ENCODE data around the gene GNAZ. TPM values are rescaled to one million over a fixed set of nuclear protein-coding genes. Genes with fewer than 3 reads are reported as not detected.

Gene GNAZ
- total RNA-seq, 2 experiments from 2014 or later: 1.1 to 1.8 TPM

- DNase-seq: no peak
- H3K27me3 Mint-ChIP-seq (ENCODE audit: low read depth): no peaks in the 10 kb centered on the region
- H3K27ac Mint-ChIP-seq: no peak overlapping the region
- peaks cover 3% of the 10 kb centered on the region for H3K36me3 Mint-ChIP-seq (ENCODE audit: low read depth)
- peaks cover 14% of the 10 kb centered on the region for H3K4me1 Mint-ChIP-seq (ENCODE audit: low read depth)
- CTCF ChIA-PET: interaction anchor here (0.6 to 3.2 kb wide), 4 partner anchors 43 to 540 kb away, joined by 3 to 25 read pairs (median 4); no protein-coding TSS in a partner anchor
- intact Hi-C loops (cut with micrococcal nuclease): no loop called here
- H3K9me3 Mint-ChIP-seq: no peaks in the 10 kb centered on the region
- H3K4me3 Mint-ChIP-seq: no peak overlapping the region
These were observed 50.7 kb downstream of the GNAZ start for GRCh38 chr22:23121000-23121421.

GRCh38 chr22:23121424-23121823 is 51.1 kb downstream of the GNAZ start:
- Mint-ChIP-seq H3K9me3 (no peaks in the 10 kb centered on the region), H3K4me1 (ENCODE audit: low read depth) (peaks cover 14% of the 10 kb centered on the region), H3K36me3 (ENCODE audit: low read depth) (peaks cover 3% of the 10 kb centered on the region), H3K27ac (no peak overlapping the region), H3K27me3 (ENCODE audit: low read depth) (no peaks in the 10 kb centered on the region), H3K4me3 (no peak overlapping the region)
- intact Hi-C loops (cut with micrococcal nuclease): no loop called here
- no peak for DNase-seq
- CTCF ChIA-PET: interaction anchor here (1.5 to 1.7 kb wide), 2 partner anchors 42 to 164 kb away, joined by 3 to 4 read pairs; no protein-coding TSS in a partner anchor

- Mint-ChIP-seq H3K4me3 (no peak overlapping the region), H3K4me1 (ENCODE audit: low read depth) (peaks cover 14% of the 10 kb centered on the region), H3K36me3 (ENCODE audit: low read depth) (peaks cover 3% of the 10 kb centered on the region), H3K27ac (no peak overlapping the region), H3K27me3 (ENCODE audit: low read depth) (no peaks in the 10 kb centered on the region), H3K9me3 (no peaks in the 10 kb centered on the region)
- CTCF ChIA-PET: interaction anchor here (0.7 to 3.0 kb wide), 3 partner anchors 54 to 165 kb away, joined by 4 to 15 read pairs (median 4); no protein-coding TSS in a partner anchor
- no peak for DNase-seq
- intact Hi-C loops (cut with micrococcal nuclease): no loop called here
These were observed 52.1 kb downstream of the GNAZ start for GRCh38 chr22:23122216-23122957.

- Mint-ChIP-seq H3K9me3 (no peaks in the 10 kb centered on the region), H3K4me1 (ENCODE audit: low read depth) (peaks cover 14% of the 10 kb centered on the region), H3K27me3 (ENCODE audit: low read depth) (no peaks in the 10 kb centered on the region), H3K27ac (no peak overlapping the region), H3K4me3 (no peak overlapping the region), H3K36me3 (ENCODE audit: low read depth) (peaks cover 3% of the 10 kb centered on the region)
- intact Hi-C loops (cut with micrococcal nuclease): no loop called here
- DNase-seq: no peak
- CTCF ChIA-PET: interaction anchor here (1.5 to 3.0 kb wide), 3 partner anchors 10 to 163 kb away, joined by 5 to 15 read pairs (median 5); no protein-coding TSS in a partner anchor
These were observed 52.9 kb downstream of the GNAZ start for GRCh38 chr22:23122992-23123803.

- intact Hi-C loops (cut with micrococcal nuclease): no loop called here
- CTCF ChIA-PET: interaction anchor here (1.0 to 3.0 kb wide), 4 partner anchors 9 to 313 kb away, joined by 3 to 15 read pairs (median 5); no protein-coding TSS in a partner anchor
- Mint-ChIP-seq H3K4me1 (ENCODE audit: low read depth) (peaks cover 14% of the 10 kb centered on the region), H3K9me3 (no peaks in the 10 kb centered on the region), H3K27me3 (ENCODE audit: low read depth) (no peaks in the 10 kb centered on the region), H3K36me3 (ENCODE audit: low read depth) (peaks cover 3% of the 10 kb centered on the region), H3K4me3 (no peak overlapping the region), H3K27ac (no peak overlapping the region)
- no peak for DNase-seq
These were observed 53.5 kb downstream of the GNAZ start for GRCh38 chr22:23123804-23124254.

GRCh38 chr22:23124611-23125511 is 54.5 kb downstream of the GNAZ start:
- H3K27ac Mint-ChIP-seq: no peak overlapping the region
- no peak overlapping the region for H3K4me3 Mint-ChIP-seq
- no peaks in the 10 kb centered on the region for H3K27me3 Mint-ChIP-seq (ENCODE audit: low read depth)
- DNase-seq: no peak
- intact Hi-C loops (cut with micrococcal nuclease): no loop called here
- H3K36me3 Mint-ChIP-seq (ENCODE audit: low read depth): no peaks in the 10 kb centered on the region
- CTCF ChIA-PET: interaction anchor here (1.0 to 3.0 kb wide), 4 partner anchors 8 to 314 kb away, joined by 3 to 15 read pairs (median 5); no protein-coding TSS in a partner anchor
- H3K4me1 Mint-ChIP-seq (ENCODE audit: low read depth): peaks cover 6% of the 10 kb centered on the region
- H3K9me3 Mint-ChIP-seq: no peaks in the 10 kb centered on the region

- no peak for DNase-seq
- no peaks in the 10 kb centered on the region for H3K36me3 Mint-ChIP-seq (ENCODE audit: low read depth)
- H3K9me3 Mint-ChIP-seq: no peaks in the 10 kb centered on the region
- H3K4me3 Mint-ChIP-seq: no peak overlapping the region
- intact Hi-C loops (cut with micrococcal nuclease): no loop called here
- no peaks in the 10 kb centered on the region for H3K27me3 Mint-ChIP-seq (ENCODE audit: low read depth)
- H3K4me1 Mint-ChIP-seq (ENCODE audit: low read depth): peaks cover under 1% of the 10 kb centered on the region
- no peak overlapping the region for H3K27ac Mint-ChIP-seq
- CTCF ChIA-PET: interaction anchor here (17.0 kb wide), 1 partner anchor 168 kb away, joined by 232 read pairs; no protein-coding TSS in a partner anchor
These were observed 55.3 kb downstream of the GNAZ start for GRCh38 chr22:23125512-23126103.

GRCh38 chr22:23126165-23127054 is 56.1 kb downstream of the GNAZ start:
- Mint-ChIP-seq H3K4me1 (ENCODE audit: low read depth) (no peaks in the 10 kb centered on the region), H3K27ac (no peak overlapping the region)
- intact Hi-C loops (cut with micrococcal nuclease): no loop called here

GRCh38 chr22:23127055-23127756 is 56.9 kb downstream of the GNAZ start:
- intact Hi-C loops (cut with micrococcal nuclease): no loop called here
- H3K4me3 Mint-ChIP-seq: no peak overlapping the region
- no peaks in the 10 kb centered on the region for H3K9me3 Mint-ChIP-seq
- no peaks in the 10 kb centered on the region for H3K4me1 Mint-ChIP-seq (ENCODE audit: low read depth)
- H3K36me3 Mint-ChIP-seq (ENCODE audit: low read depth): no peaks in the 10 kb centered on the region
- H3K27me3 Mint-ChIP-seq (ENCODE audit: low read depth): no peaks in the 10 kb centered on the region
- no peak overlapping the region for H3K27ac Mint-ChIP-seq
- CTCF ChIA-PET: interaction anchor here (0.9 to 17.0 kb wide), 9 partner anchors 8 to 339 kb away, joined by 3 to 232 read pairs (median 4); no protein-coding TSS in a partner anchor
- DNase-seq: no peak

More at GRCh38 chr22:23126165-23127054, 56.1 kb downstream of the GNAZ start:
- no peaks in the 10 kb centered on the region for H3K9me3 Mint-ChIP-seq
- no peak for DNase-seq
- no peaks in the 10 kb centered on the region for H3K27me3 Mint-ChIP-seq (ENCODE audit: low read depth)
- H3K36me3 Mint-ChIP-seq (ENCODE audit: low read depth): no peaks in the 10 kb centered on the region
- no peak overlapping the region for H3K4me3 Mint-ChIP-seq
- CTCF ChIA-PET: interaction anchor here (0.9 to 17.0 kb wide), 2 partner anchors 156 to 168 kb away, joined by 3 to 232 read pairs; no protein-coding TSS in a partner anchor

GRCh38 chr22:23127788-23128187 is 57.5 kb downstream of the GNAZ start:
- no peaks in the 10 kb centered on the region for H3K9me3 Mint-ChIP-seq
- no peaks in the 10 kb centered on the region for H3K4me1 Mint-ChIP-seq (ENCODE audit: low read depth)
- H3K27ac Mint-ChIP-seq: no peak overlapping the region
- no peak for DNase-seq
- no peaks in the 10 kb centered on the region for H3K27me3 Mint-ChIP-seq (ENCODE audit: low read depth)
- intact Hi-C loops (cut with micrococcal nuclease): loop anchor here (1.0 kb wide), 1 partner anchor 168 kb away; no protein-coding TSS in a partner anchor
- H3K4me3 Mint-ChIP-seq: no peak overlapping the region
- CTCF ChIA-PET: interaction anchor here (0.6 to 17.0 kb wide), 10 partner anchors 8 to 339 kb away, joined by 3 to 232 read pairs (median 4); no protein-coding TSS in a partner anchor
- H3K36me3 Mint-ChIP-seq (ENCODE audit: low read depth): no peaks in the 10 kb centered on the region

Measured in activated naive CD4-positive, alpha-beta T cell treated with anti-CD3 and anti-CD28 coated beads for 36 hours (primary cell).